Lung (tissue), 12 donors: ENCODE results near the gene SGPL1. TPM values are rescaled to one million over a fixed set of nuclear protein-coding genes. Genes with fewer than 3 reads are reported as not detected.

Experiments used
- ATAC-seq: fragments of 200-7000 bp; cut with Tn5 transposase; one replicate; pipeline ENCODE4 v1.9.1; 2020; ENCODE audit warnings: moderate number of reproducible peaks; ENCODE audit not compliant: insufficient read depth, low FRiP score
- DNase-seq, 3 donors: peaks; one replicate each; pipeline ENCODE4 v3.0.0-alpha.2; 2013 to 2017
- H3K27ac ChIP-seq, 2 donors: one replicate each; pipeline ENCODE4 v1.5.1; 2013; ENCODE audit warnings: mild to moderate bottlenecking in 2 of 2, moderate library complexity in 2 of 2, control low read depth in 1 of 2, inconsistent platforms in 1 of 2, low read depth in 1 of 2, low read length in 1 of 2
- H3K27me3 ChIP-seq, 3 donors: one replicate each; pipeline ENCODE4 v1.5.1; 2013; ENCODE audit warnings: low read length in 2 of 3; ENCODE audit not compliant: control insufficient read depth in 3 of 3, insufficient read depth in 3 of 3
- H3K36me3 ChIP-seq, 4 donors: one replicate each; pipeline ENCODE4 v1.5.1; 2013; ENCODE audit warnings: low read length in 4 of 4, mild to moderate bottlenecking in 1 of 4, moderate library complexity in 1 of 4; ENCODE audit not compliant: control insufficient read depth in 4 of 4, insufficient read depth in 4 of 4
- H3K4me1 ChIP-seq, 5 donors: one replicate each; pipeline ENCODE4 v1.5.1; 2013; ENCODE audit warnings: low read length in 5 of 5, mild to moderate bottlenecking in 2 of 5, moderate library complexity in 1 of 5; ENCODE audit not compliant: control insufficient read depth in 5 of 5, insufficient read depth in 5 of 5
- H3K4me3 ChIP-seq: one replicate; pipeline ENCODE4 v1.5.1; 2013; ENCODE audit warnings: mild to moderate bottlenecking, control low read depth, moderate library complexity
- H3K9ac ChIP-seq, 2 donors: one replicate each; pipeline ENCODE4 v1.5.1; 2013; ENCODE audit warnings: low read length in 2 of 2, control low read depth in 1 of 2; ENCODE audit not compliant: insufficient read depth in 1 of 2
- H3K9me3 ChIP-seq, 4 donors: one replicate each; pipeline ENCODE4 v1.5.1; 2013; ENCODE audit warnings: low read length in 3 of 4, mild to moderate bottlenecking in 1 of 4, moderate library complexity in 1 of 4; ENCODE audit not compliant: control insufficient read depth in 4 of 4, insufficient read depth in 3 of 4
- CTCF ChIP-seq: IDR thresholded peaks from 2 replicates; pipeline ENCODE4 v1.5.1; 2012; ENCODE audit warnings: mild to moderate bottlenecking; ENCODE audit errors: control extremely low read depth, extremely low read depth
- WGBS, 2 donors: extraction: QIAGEN DNeasy Blood & Tissue Kit; methylation state at CpG; one replicate each; pipeline ENCODE4 v1.1.7; 2013; 5-methylcytosine and 5-hydroxymethylcytosine counted together
- polyA plus RNA-seq, 2 donors: library from polyadenylated mRNA; stranded (reverse); fragments of 200-250 nt; gene quantifications; one replicate each; pipeline ENCODE4 v1.2.1, GENCODE V29; 2013
- total RNA-seq, 2 donors: library from RNA; depleted of rRNA in 1 of 2; stranded (reverse); fragments of >200 nt in 1 of 2; gene quantifications; one replicate each; pipeline ENCODE4 v1.2.1, GENCODE V29; 2014 to 2021
- donor health status: control.
- donor health status: control.
- donor health status: Bipolar disorder and iron deficiency.
- donor health status: healthy.
- donor health status: DM: yes; HTN: yes; CAD: no.

SGPL1 gene
- total and polyA plus RNA-seq, 4 donors: 8.3 to 57.4 (median 30.8) TPM

- H3K9ac ChIP-seq: no peak overlapping the region
- H3K4me3 ChIP-seq: no peak overlapping the region
- no peaks in the 10 kb centered on the region for H3K27me3 ChIP-seq
- no peak overlapping the region for H3K27ac ChIP-seq
- H3K36me3 ChIP-seq: peaks cover 0 to 11% (median 2%) of the 10 kb centered on the region in 4 donors
- no peak for DNase-seq
- 81 to 90% methylated on average over 5 of the region's 5 CpGs for WGBS, 2 donors
- H3K4me1 ChIP-seq: peaks cover 2 to 38% (median 14%) of the 10 kb centered on the region in 5 donors
- no peak for TF ChIP-seq CTCF
- ATAC-seq: no peak
- peaks cover 0 to 3% (median 0%) of the 10 kb centered on the region in 4 donors for H3K9me3 ChIP-seq
Observed at GRCh38 chr10:70834021-70834420, 18.3 kb downstream of the SGPL1 start.

GRCh38 chr10:70834441-70835151 lies 18.8 kb downstream of the SGPL1 start:
- H3K4me3 ChIP-seq: no peak overlapping the region
- 64 to 72% methylated on average over 7 of the region's 7 CpGs for WGBS, 2 donors
- no peak for ATAC-seq

GRCh38 chr10:70836319-70836718 lies 20.6 kb downstream of the SGPL1 start:
- WGBS, 2 donors: 84 to 87% methylated on average over 2 of the region's 2 CpGs
- Histone ChIP-seq H3K9me3 (peaks cover 0 to 3% (median 0%) of the 10 kb centered on the region in 4 donors), H3K9ac (no peak overlapping the region), H3K27me3 (no peaks in the 10 kb centered on the region), H3K27ac (peak overlapping the region in 1 of 2 donors; percentile 63), H3K4me3 (no peak overlapping the region), H3K4me1 (peaks cover 2 to 38% (median 14%) of the 10 kb centered on the region in 5 donors), H3K36me3 (peaks cover 0 to 5% (median 3%) of the 10 kb centered on the region in 4 donors)
- DNase-seq: no peak
- no peak for TF ChIP-seq CTCF
- no peak for ATAC-seq

More at GRCh38 chr10:70834441-70835151, 18.8 kb downstream of the SGPL1 start:
- H3K9me3 ChIP-seq: peaks cover 0 to 3% (median 0%) of the 10 kb centered on the region in 4 donors
- H3K4me1 ChIP-seq: peaks cover 2 to 38% (median 14%) of the 10 kb centered on the region in 5 donors
- H3K27ac ChIP-seq: no peak overlapping the region
- no peak for TF ChIP-seq CTCF
- no peak overlapping the region for H3K9ac ChIP-seq
- H3K27me3 ChIP-seq: no peaks in the 10 kb centered on the region
- peaks cover 0 to 11% (median 2%) of the 10 kb centered on the region in 4 donors for H3K36me3 ChIP-seq
- no peak for DNase-seq
